Cardiac muscle cell (in vitro differentiated cells and primary cell): Measurements from ENCODE around the gene CASP7. TPM values are rescaled to one million over a fixed set of nuclear protein-coding genes. Genes with fewer than 3 reads are reported as not detected.

Experiments
- DNase-seq, 2 donors: peaks; one replicate each; pipeline versions ENCODE4 v3.0.0 to v3.0.0-alpha.2; 2010 to 2017; ENCODE audit warnings: low read depth in 1 of 2, low spot score in 1 of 2
- H3K27ac ChIP-seq: fragments of 200-600 bp; sonication (generic); 2 replicates; pipeline ENCODE4 v1.5.1; 2016
- H3K27me3 ChIP-seq: fragments of 200-600 bp; sonication (generic); 2 replicates; pipeline ENCODE4 v1.6.0; 2016; ENCODE audit warnings: control low read depth
- H3K36me3 ChIP-seq: fragments of 200-600 bp; sonication (generic); 2 replicates; pipeline ENCODE4 v1.5.1; 2016; ENCODE audit warnings: control low read depth
- H3K4me1 ChIP-seq: fragments of 200-600 bp; sonication (generic); 2 replicates; pipeline ENCODE4 v1.8.1; 2017; ENCODE audit warnings: low read depth, mild to moderate bottlenecking, mixed run types
- H3K4me3 ChIP-seq: fragments of 200-600 bp; sonication (generic); 2 replicates; pipeline ENCODE4 v1.5.1; 2016; ENCODE audit warnings: mild to moderate bottlenecking
- H3K9me3 ChIP-seq: fragments of 200-600 bp; sonication (generic); 2 replicates; pipeline ENCODE4 v1.5.1; 2017; ENCODE audit warnings: low read depth, mild to moderate bottlenecking, control low read depth
- polyA plus RNA-seq: library from polyadenylated mRNA; unstranded; fragments of >200 nt; fragmentation: Nextera tagmentation; extraction: Ambion mirVana; gene quantifications from 2 replicates; pipeline ENCODE4 v1.2.1, GENCODE V29; 2016
- total RNA-seq: library from RNA; depleted of rRNA; stranded (reverse); fragments of >200 nt; gene quantifications from 2 replicates; pipeline ENCODE4 v1.2.3, GENCODE V29; 2016
- TF ChIP-seq, protein P1 (sequence below): IDR thresholded peaks from 2 replicates; pipeline ENCODE4 v1.5.1; 2012; ENCODE audit warnings: low read depth, mild to moderate bottlenecking, low read length

CASP7 gene
- total and polyA plus RNA-seq, 2 experiments from 2014 or later = 3.3 to 7.8 TPM

DNA sequence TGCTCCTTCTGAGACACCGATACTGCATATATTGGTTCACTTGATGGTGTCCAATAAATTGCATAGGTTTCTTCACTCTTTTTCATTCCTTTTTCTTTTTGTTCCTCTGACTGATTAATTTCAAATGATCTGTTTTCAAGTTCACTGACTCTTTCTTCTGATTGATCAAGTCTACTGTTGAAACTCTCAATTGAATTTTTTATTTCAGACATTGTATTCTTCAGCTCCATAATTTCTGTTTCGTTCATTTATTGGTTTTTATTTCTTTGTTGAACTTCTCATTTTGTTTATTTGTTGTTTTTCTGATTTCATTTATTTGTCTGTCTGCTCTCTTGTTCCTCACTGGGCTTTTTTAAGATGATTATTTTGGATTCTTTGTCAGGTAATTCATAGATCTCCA lies 13.6 kb downstream of the CASP7 start:
- Histone ChIP-seq H3K36me3 (no peaks in the 10 kb centered on the region), H3K9me3 (no peaks in the 10 kb centered on the region), H3K27ac (no peak overlapping the region), H3K4me3 (no peak overlapping the region), H3K4me1 (no peaks in the 10 kb centered on the region), H3K27me3 (no peaks in the 10 kb centered on the region)
- no peak for DNase-seq
- TF ChIP-seq, protein P1, sequence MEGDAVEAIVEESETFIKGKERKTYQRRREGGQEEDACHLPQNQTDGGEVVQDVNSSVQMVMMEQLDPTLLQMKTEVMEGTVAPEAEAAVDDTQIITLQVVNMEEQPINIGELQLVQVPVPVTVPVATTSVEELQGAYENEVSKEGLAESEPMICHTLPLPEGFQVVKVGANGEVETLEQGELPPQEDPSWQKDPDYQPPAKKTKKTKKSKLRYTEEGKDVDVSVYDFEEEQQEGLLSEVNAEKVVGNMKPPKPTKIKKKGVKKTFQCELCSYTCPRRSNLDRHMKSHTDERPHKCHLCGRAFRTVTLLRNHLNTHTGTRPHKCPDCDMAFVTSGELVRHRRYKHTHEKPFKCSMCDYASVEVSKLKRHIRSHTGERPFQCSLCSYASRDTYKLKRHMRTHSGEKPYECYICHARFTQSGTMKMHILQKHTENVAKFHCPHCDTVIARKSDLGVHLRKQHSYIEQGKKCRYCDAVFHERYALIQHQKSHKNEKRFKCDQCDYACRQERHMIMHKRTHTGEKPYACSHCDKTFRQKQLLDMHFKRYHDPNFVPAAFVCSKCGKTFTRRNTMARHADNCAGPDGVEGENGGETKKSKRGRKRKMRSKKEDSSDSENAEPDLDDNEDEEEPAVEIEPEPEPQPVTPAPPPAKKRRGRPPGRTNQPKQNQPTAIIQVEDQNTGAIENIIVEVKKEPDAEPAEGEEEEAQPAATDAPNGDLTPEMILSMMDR = no peak

DNA sequence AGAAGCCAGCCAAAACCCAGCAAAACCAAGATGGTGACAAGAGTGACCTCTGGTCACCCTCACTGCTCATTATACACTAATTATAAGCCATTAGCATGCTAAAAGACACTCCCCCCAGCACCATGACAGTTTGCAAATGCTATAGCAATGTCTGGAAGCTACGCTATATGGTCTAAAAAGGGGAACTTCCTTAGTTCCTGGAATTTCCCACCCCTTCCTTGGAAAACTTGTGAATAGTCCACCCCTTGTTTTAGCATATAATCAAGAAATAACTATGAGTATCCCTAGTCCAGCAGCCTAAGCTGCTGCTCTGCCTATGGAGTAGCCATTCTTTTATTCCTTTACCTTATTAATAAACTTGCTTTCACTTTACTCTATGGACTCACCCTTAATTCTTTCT lies 16.0 kb downstream of the CASP7 start:
- Histone ChIP-seq H3K9me3 (no peaks in the 10 kb centered on the region), H3K27me3 (no peaks in the 10 kb centered on the region), H3K36me3 (no peaks in the 10 kb centered on the region), H3K27ac (no peak overlapping the region), H3K4me1 (no peaks in the 10 kb centered on the region), H3K4me3 (no peak overlapping the region)
- no peak for DNase-seq
- TF ChIP-seq, protein P1 = no peak

DNA sequence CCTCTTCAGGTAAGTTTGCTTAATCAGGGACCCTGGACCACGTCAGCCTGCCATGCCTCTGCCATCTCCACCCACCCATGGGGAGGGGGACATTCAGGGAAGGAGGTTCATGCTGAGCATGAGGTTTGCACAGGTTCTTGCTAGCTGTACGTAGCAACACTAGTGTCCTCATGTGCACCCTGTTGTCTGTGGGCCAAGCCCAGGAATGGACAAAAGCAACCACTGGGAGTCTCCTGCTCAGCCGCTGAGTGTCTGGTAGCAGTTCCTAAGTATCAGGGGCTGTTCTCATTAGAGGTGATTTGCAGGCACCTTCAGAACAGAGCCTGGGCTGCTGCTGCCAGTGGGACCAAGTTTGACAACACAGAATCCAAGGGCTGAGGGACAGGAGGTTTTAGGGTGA lies 17.9 kb downstream of the CASP7 start:
- no peak for DNase-seq
- Histone ChIP-seq H3K9me3 (no peaks in the 10 kb centered on the region), H3K27ac (no peak overlapping the region), H3K4me3 (no peak overlapping the region), H3K4me1 (no peaks in the 10 kb centered on the region), H3K36me3 (no peaks in the 10 kb centered on the region), H3K27me3 (no peaks in the 10 kb centered on the region)
- TF ChIP-seq, protein P1 = no peak

DNA sequence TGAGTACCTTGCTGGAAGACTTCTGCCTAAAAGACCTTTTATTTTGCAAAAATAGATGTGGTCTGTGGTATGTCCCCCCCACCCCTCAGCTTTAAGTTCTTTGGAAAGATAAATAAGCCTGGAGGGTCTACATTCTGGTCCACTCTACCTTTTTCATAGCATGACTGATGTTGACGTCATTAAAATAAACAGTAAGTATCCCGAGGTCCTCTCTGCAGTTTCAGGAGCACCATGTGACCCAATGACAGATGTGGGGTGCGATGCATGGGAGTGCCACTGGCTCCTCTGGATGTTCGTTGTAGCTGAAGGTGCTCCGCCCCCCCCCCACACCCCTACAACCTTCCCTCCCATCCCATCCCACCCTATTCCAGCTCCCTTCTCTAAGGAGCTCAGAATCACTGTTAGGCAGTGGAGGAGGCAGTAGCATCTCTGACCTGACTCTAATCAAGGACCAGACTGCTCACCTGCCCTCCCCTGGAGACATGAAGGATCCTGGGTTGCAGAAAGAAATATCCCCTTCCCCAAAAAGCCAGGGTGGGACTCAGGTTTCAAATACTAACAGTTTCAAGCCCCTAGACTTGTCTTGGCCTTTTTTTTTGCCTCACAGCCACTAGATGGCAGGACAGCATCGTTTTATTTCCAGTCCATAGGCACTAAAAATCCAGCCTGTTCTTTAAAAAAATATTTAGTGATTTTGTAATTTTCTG lies 25.1 kb downstream of the CASP7 start:
- Histone ChIP-seq H3K4me3 (no peak overlapping the region), H3K27ac (no peak overlapping the region), H3K27me3 (no peaks in the 10 kb centered on the region), H3K4me1 (no peaks in the 10 kb centered on the region), H3K36me3 (no peaks in the 10 kb centered on the region), H3K9me3 (no peaks in the 10 kb centered on the region)
- DNase-seq = peak; percentile 39 to 69
- TF ChIP-seq, protein P1 = peak; percentile 64

DNA sequence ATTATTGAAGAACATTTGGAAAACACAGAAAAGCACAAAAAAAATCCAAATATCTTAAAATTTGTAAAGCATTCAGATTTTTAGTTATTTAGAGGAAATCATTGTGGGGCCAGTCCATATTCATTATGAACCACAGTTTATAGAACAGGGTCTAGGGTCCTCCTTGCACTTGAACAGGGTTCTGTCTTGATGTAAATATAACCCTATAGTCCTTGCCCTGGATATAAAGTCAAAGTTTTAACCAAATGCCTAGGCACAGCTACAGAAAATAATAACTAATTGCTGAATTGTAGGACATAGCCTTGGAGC lies 25.6 kb downstream of the CASP7 start:
- H3K4me1 ChIP-seq = no peaks in the 10 kb centered on the region
- H3K4me3 ChIP-seq = no peak overlapping the region
- TF ChIP-seq, protein P1 = no peak
- H3K36me3 ChIP-seq = no peaks in the 10 kb centered on the region
- no peaks in the 10 kb centered on the region for H3K9me3 ChIP-seq
- no peak for DNase-seq
- H3K27me3 ChIP-seq = no peaks in the 10 kb centered on the region
- no peak overlapping the region for H3K27ac ChIP-seq
